HG03025 (cell line): Measurements from ENCODE around the gene B3GNT5.

Experiments
- ATAC-seq: cut with Tn5 transposase; IDR thresholded peaks from one replicate; pipeline ENCODE4 v1.9.1; 2021; ENCODE audit warnings: mild to moderate bottlenecking, moderate library complexity; ENCODE audit not compliant: unreplicated experiment, low FRiP score

B3GNT5 gene, protein sequence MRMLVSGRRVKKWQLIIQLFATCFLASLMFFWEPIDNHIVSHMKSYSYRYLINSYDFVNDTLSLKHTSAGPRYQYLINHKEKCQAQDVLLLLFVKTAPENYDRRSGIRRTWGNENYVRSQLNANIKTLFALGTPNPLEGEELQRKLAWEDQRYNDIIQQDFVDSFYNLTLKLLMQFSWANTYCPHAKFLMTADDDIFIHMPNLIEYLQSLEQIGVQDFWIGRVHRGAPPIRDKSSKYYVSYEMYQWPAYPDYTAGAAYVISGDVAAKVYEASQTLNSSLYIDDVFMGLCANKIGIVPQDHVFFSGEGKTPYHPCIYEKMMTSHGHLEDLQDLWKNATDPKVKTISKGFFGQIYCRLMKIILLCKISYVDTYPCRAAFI

DNA sequence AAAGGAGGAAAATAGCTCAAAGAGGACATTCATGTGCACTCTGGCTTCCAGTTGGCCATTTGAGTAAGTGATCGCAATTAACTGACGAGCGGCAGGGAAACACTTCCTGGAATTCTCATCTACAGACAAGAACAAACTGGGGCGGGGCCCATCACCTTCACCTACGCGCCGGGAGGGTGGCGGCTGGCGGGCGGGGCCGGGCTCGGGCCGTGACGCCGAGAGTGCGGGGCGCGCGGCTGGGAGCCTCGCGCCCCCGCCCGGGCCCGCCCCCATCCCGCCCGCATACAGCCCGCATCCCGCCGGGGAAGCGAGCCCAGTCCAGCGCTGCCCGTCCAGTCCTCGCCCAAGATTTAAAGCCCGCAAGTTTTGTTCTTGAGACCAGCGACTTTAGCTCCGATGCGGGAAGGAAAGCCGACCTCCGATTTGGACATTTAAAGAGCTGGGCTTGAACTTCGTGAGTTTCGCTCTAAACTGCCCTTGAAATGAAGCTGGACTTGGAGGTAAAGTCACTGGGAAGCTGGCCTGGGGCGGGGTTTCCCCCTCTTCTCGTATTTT lies at the start of gene B3GNT5:
Gene B3GNT5 (plus strand): TSS at position 281 of the 555 bp plus-strand sequence. CDS start 16,546 bp downstream, outside the sequence.
- ATAC-seq: no peak

DNA sequence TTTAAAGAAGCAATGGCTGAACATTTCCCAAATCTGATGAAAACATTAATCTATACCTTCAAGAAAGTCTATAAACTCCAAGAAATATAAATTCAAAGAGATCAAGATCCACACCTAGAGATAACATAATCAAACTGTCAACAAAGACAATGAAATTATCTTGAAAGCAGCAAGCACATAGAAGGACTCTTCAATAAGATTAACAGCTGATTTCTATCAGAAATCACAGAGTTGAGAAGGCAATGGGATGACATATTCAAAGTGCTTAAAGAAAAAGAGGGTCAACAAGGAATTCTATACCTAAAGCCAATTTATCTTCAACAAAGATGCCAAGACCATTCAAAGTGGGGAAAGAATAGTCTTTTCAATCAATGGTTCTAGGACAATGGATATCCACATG lies 49.4 kb upstream of the B3GNT5 start:
- ATAC-seq: no peak

DNA sequence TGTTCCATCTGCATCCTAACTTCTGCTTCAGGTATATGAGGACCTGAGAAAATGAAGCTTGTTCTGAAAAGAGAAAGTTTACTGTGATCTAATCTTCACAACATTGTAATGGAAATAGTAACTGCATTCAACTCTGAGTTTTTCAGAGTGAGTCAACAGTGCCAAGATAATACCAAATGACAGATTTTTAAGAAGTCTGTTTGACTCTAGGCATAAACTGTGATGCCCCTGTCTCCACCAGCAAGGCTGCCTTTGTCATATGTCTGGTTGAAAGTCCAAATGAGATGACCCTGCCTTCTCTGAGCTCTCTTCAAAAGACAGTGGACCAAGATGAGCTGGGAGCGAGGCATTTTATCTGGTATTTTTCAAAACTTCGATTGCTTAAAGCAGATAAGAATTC lies 44.8 kb upstream of the B3GNT5 start:
- no peak for ATAC-seq

DNA sequence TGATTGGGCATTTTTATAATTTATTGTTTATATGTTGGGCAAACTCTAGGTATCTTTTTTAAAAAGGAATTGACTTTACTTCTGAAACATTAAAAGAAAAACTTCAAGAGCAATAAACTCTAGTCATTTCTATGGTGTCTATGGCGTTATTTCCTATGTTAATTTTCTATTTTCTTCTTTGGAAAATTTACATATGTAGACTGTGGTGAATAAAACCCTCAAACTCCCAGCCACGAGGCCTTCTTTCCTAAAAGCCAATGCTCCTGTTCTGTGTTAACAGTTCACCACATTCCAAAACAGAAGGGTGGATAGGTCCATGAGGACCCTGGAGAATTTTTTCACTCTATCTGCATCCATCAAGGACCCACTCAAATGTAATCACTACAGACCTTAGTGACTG lies 44.3 kb upstream of the B3GNT5 start:
- no peak for ATAC-seq

DNA sequence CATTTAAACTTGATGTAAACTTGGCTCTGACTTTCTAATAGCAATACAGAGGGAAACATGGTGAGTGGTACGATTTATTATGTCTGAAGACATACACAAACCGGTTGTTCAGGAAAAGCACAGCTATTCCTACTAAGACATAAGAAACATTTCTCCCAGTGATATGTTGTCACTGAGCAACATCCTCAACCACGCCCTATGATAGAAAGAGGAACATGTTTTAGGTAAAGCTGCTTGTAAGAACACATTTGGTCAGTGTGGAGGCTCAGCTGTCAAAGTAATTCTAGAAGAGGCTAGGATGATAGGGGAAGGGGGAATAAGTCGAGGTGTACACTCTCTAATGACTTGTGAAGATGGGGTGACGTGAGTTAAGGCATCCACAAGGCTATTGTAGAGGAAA lies 42.7 kb upstream of the B3GNT5 start:
- no peak for ATAC-seq

DNA sequence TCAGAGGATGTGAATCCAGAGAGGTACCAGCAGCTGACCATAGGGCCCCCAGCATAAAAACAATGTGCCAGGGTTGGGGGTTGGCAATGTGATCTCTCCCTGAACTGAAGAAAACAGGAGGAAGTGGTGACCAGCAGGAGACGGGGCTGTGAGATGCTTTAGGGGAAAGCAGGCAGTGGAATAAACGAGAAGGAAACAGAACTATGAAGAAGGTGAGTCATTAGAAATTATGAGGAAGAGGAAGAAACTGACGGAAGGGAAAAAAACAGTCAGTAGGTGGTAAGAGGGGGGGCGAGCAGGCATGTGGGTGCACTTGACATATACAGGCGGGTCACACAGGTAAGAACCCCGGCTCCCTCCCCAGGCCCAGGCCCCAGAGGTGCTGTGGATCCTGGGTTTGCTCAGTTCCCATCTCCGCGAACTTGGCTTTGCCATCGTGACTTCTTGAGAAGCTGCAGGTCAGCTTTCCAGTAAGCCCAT lies 42.2 kb upstream of the B3GNT5 start:
- no peak for ATAC-seq

DNA sequence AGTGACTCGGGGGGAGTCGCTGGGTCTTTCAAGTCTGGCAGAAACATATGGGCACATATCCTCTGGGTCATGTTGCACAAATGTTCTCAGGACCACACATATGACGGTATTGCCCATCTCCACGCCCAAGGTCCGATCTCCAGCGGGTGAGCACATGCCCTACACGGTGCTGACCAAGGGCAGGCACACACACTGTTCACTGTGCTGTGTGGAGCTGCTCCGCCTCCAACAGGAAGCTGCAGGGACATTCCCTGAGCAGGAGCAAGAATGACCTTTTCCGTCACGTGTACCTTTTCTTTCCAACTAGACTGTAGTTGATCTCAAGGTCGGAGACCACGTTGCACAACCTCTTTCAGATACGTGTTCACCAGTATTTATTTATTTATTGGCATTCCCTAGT lies 41.7 kb upstream of the B3GNT5 start:
- ATAC-seq: no peak

DNA sequence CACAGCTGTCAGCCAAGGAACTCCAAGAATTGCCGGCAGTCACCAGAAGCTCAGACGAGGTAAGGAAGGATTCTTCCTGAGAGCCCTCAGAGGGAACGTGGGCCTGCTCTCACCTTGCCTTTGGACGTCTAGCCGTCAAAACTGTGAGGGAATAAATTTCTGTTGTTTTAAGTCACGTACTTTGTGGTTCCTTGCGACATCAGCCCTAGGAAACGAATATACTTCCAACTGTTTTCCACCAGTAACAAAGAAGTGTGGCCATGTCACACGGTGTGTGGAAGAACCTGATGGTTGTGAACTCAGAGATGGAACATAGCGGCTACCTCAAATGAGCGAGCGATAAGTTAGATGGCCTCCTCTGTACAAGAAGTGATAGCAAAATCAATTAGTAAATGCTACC lies 41.0 kb upstream of the B3GNT5 start:
- ATAC-seq: no peak

DNA sequence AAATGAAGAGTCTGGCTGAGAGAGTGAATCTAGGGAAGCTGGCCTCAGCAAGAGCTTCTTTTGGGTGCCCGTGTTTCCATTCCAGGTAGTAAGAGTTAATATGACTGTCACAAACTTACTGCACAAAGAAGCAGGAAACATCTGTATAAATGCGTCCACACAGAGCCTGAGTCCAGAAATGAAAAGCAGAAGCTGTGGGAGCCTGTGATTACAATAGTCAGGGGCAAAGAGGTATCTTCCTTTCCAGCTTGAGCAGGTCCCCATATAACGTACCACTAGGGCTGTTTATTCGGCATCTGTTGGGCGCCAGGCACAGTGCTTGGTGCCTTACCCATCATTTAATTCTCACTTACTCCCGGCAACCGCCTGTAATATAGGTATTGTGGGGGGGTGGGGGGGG lies 40.5 kb upstream of the B3GNT5 start:
- ATAC-seq: no peak

DNA sequence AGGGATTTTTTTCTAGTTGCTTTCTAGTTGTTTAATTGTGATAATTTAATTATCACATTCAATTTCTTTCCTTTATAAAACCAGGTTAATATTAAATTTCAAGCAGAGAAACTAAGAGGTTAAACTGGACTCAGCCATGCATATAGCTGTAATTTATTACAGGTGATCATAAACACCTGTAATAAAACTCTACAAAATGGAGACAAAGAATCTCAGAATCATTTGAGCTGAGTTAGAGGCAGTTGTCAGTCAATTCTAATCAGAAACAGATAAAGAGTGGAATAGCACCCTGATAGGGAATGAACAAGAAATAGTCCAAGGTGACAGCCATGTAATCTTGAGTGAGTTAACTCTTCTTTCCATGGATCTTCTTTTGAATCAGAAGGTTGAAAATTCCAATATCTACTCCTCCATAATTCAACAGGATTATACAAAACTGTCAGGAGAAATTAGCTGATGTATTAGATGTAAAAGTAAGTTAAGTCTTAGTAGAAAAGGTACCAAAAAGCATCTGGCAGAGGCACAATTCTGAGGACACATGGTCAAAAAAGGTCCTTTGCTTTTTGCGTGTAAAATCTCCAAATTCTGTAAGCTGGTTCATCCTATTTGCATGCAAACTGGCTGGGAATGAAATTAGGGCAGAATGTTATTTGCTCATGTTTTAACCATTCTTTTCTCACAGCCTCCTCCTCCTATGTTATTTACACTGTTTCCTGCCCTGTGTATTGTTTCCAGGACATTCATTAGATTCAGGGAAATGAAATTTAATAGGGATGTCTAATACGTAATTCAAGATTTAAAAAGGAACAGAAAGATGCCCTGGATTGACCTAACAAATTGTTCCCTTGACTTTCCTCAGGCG lies 39.4 kb upstream of the B3GNT5 start:
- ATAC-seq: no peak

DNA sequence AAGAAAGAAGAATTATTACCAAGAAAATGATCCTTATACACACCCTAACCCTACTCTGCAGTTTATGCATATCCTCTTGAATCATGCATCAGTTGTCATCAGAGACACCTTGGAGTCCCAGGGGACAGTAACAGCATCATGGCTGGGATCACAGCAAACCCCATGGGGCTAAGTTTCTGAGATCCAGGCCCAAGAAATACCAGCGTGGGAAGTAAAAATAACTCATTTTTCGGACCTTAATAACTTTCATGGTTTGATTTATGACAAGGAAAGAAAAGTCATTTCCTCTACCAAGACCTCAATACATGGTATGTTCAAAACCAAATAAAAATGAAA lies 38.8 kb upstream of the B3GNT5 start:
- ATAC-seq: no peak

DNA sequence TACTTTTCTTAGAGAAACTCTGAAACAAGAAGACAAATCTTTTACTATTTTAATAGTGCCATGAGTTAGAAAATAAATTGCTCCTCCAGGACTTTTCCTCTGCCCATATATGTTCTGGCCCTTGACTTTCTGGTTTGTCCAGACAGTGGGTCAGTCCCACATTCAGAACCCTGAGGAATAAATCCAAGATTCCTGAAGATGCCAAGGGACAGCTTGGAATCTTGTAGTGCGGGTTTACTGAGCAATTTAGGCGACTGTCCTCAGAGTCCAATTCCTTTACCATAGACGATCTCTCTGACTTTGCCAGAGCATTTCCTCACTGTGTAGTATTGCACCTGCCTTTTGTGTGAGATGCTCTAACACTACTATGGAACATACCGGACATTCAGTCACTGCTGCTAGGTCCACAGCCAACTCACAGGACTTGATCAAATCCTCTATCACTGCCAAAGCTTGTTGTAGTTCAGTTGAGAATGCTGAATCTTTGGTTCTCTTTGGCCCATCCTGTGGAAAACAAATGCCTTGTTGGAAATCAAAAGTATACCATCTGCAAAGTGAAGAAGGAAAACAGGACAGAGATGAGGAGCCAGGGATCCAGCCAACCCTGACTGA lies 37.4 kb upstream of the B3GNT5 start:
- ATAC-seq: no peak

DNA sequence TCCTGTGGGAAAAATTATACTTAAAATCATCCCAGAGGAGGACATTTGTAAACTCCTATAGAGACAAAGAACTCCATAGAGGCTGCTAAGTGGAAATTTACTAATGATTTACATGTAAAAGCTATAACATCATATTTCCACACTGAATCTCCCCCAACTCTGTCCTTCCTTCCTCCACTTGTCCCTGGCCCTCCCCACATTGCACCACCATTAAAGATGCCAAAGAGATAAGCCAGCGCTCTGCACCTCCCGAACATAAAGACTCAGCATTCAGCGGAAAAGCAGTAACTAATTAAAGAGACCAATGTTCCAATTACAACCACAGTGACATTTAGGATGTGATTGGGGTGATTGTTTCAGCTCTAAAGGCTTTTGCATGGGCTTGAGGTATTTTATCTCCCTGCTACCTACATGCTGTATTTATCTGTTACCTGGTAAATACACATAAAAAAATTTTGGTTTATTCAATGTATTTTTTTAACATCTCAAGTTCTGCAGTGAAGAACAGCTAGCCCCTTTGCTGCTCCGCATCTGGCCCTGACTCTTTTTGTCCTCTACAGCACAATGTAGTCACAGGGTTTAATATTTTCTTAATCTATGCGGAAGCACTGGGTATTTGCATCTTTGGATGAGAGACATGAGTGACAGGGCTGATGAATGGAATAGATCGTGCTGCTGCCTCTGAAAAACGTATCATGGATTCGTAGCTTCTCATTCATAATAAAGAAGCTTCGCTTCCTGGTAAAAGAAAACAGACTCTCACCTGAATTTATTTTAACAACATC lies 35.3 kb upstream of the B3GNT5 start:
- no peak for ATAC-seq

DNA sequence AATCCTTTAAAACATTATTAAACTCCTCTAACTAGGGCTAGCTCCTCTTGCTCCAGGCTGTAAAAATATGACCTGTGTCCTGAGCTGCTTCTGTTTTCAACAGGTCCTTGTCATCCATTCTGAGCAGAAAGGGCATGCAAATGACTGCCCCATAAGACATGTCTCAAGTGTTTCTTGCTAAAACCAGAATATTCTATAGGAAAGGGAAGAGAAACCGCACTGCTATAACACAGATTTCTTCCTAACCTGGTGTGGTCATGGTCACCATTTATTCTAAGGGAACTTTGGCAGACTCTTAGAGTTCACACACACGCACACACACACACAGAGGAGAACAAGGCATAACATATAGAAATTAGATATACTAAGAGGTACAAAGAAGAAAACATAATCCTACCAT lies 34.2 kb upstream of the B3GNT5 start:
- ATAC-seq: no peak

DNA sequence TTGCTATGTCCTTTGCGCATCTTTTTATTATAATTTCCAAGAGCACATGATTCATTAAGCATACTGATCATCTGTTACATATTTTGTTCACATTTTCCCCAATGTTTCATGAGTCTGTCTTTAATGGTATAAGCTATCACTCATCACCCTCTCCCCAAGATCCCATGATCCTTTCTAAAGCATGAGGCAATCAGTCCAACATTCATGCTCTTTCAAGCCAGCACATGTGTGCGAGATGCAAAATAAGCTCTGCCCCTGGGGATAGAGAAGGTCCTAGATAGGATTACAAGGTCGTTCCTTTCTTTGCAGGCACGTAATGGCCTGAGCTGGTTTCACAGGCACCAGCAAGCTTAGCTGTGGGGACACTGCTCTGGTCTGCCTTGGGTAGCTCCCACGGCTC lies 32.2 kb upstream of the B3GNT5 start:
- ATAC-seq: no peak

DNA sequence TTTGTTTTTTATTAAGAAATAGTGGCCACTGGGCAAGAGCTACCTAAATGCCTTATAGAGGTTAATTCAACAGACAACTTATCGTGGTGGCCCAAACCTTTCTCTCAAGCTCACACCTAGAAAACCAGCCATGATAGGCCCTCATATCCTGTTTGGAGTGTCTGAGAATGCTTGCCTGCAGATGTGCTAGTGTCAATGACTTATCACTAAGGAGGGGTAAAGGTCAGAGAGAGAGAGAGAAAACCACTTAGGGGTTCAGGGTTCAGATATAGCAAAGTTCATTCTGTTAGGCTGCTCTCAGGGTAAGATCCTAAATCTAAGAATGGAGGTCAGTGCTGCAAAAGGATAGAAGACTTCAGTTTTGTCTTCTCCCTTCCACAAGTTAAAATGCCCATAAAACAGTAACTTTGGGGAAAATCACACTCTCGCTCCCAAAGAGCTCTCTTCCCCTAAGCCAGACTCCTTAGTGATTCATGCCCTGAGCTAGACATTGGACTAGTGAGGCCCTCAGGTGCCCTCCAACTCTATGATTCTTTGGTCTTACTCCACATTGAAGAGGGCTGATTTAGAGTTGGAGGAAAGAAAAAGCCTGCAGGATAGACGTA lies 30.3 kb upstream of the B3GNT5 start:
- no peak for ATAC-seq

DNA sequence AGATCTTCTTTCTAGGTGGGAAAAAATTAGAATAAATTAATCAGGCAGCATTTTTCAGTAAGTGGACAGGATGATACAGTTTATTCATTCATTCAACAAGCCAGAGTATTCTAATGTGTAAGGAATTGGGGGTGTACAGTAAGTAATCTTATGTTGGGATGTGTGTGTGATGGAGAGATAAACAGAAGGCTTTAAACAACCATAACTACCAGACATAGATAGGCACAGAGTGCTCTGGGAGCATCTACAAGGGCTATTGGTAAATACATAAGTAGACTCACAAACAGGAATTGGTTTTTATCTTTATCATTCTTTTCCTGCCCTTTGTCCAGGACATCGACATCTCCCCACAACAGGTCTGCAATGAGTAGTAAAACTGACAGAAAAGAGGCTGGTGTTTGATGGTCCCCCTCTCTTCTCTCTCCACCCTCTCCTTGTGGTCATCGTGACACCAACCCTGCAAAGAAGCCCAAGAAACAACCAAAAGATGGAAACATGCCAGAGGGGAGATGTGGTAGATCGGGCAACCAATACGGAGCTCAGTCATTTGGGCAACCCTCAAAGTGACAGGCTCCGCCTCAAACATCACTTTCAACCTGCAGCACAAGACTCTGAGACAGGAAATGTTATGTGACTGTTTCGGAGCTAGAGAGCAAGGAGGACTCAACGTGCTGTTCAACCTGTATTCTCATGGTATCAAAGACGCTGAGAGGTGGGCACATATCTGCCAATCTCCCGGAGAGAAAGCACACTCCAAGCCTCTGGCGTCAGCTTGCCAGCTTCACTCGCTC lies 28.7 kb upstream of the B3GNT5 start:
- no peak for ATAC-seq

DNA sequence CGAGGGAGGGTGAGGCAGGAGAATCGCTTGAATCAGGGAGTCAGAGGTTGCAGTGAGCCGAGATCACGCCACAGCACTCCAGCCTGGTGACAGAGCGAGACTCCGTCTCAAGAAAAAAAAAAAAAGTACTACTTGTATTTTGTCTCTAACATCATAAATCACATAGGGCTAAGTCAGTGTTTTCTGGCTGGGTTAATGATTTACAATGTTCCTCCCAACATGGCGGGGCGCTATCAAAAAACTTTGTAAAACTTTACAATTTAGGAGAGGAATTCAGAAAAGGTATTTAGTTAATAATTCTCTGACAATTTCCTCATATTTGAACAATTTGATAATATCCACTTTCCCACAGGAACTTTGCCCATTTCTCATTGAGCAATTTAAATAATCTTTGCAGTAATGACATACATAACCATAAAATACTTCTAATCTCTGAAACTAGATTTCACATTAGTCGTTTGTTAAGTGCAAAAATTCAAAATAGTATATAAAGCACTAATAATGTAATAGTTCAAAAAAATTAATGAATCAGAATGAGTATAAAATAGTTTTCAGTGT lies 26.6 kb upstream of the B3GNT5 start:
- ATAC-seq: no peak

DNA sequence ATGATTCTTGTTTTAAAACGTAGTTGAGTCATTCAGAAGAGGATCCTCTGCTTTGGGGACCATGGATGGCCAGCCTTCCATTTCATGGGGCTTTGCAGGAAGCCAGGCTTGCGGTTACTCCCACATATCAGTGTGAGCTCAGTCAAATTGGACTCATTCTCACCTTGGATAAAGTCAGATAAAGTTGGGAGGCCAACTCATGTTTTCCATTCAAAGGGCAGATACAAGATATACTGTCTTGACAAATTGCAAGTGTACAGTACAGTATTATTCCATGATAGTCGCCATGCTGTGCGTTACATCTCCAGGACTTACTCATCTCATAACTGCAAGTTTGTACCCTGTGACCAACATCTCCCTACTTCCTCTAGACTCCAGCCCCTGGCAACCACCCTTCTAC lies 25.5 kb upstream of the B3GNT5 start:
- no peak for ATAC-seq
